GM23248 (cell line): ENCODE results near the gene TEAD1. TPM values are rescaled to one million over a fixed set of nuclear protein-coding genes. Genes with fewer than 3 reads are reported as not detected.

Source experiments
- DNase-seq: peaks from one replicate; pipeline ENCODE4 v3.0.0-alpha.2; 2015
- H2AFZ ChIP-seq: fragments of 200-600 bp; sonication (generic); 2 replicates; pipeline ENCODE4 v1.6.1; 2016; ENCODE audit warnings: antibody characterized with exemption
- H3F3A ChIP-seq: fragments of 200-600 bp; sonication (generic); 2 replicates; pipeline ENCODE4 v1.6.1; 2016; ENCODE audit warnings: mild to moderate bottlenecking, antibody characterized with exemption, mixed run types; ENCODE audit not compliant: insufficient read depth
- H3K27ac ChIP-seq: fragments of 200-600 bp; sonication (generic); 2 replicates; pipeline ENCODE4 v1.5.1; 2016; ENCODE audit warnings: mild to moderate bottlenecking
- H3K27me3 ChIP-seq: fragments of 200-600 bp; sonication (generic); replicated peaks from 2 replicates; pipeline ENCODE4 v1.6.1; 2016; ENCODE audit warnings: mild to moderate bottlenecking; ENCODE audit not compliant: insufficient read depth
- H3K36me3 ChIP-seq: fragments of 200-600 bp; sonication (generic); 2 replicates; pipeline ENCODE4 v1.6.1; 2016; ENCODE audit warnings: low read depth, mild to moderate bottlenecking
- H3K4me1 ChIP-seq: fragments of 200-600 bp; sonication (generic); 2 replicates; pipeline ENCODE4 v1.6.1; 2016; ENCODE audit warnings: mild to moderate bottlenecking; ENCODE audit not compliant: insufficient read depth
- H3K4me2 ChIP-seq: fragments of 200-600 bp; sonication (generic); one replicate; pipeline ENCODE4 v1.6.1; 2016; ENCODE audit warnings: mild to moderate bottlenecking; ENCODE audit not compliant: unreplicated experiment
- H3K4me3 ChIP-seq: fragments of 200-600 bp; sonication (generic); 2 replicates; pipeline ENCODE4 v1.5.1; 2016; ENCODE audit warnings: mild to moderate bottlenecking
- H3K79me2 ChIP-seq: fragments of 200-600 bp; sonication (generic); 2 replicates; pipeline ENCODE4 v1.6.1; 2016; ENCODE audit warnings: mild to moderate bottlenecking; ENCODE audit not compliant: insufficient read depth
- H3K9ac ChIP-seq: fragments of 200-600 bp; sonication (generic); 2 replicates; pipeline ENCODE4 v1.6.1; 2016; ENCODE audit warnings: mild to moderate bottlenecking
- H3K9me2 ChIP-seq: fragments of 200-600 bp; sonication (generic); 2 replicates; pipeline ENCODE4 v1.6.1; 2016; ENCODE audit warnings: mixed run types, mild to moderate bottlenecking, moderate library complexity; ENCODE audit not compliant: insufficient read depth
- H3K9me3 ChIP-seq: fragments of 200-600 bp; sonication (generic); one replicate; pipeline ENCODE4 v1.6.1; 2017; ENCODE audit warnings: low read depth
- H4K20me1 ChIP-seq: fragments of 200-600 bp; sonication (generic); 2 replicates; pipeline ENCODE4 v1.6.0; 2016; ENCODE audit not compliant: insufficient read depth
- EZH2 ChIP-seq: fragments of 200-600 bp; sonication (generic); IDR thresholded peaks from 2 replicates; pipeline ENCODE4 v1.6.1; 2018; ENCODE audit warnings: antibody characterized with exemption, mild to moderate bottlenecking; ENCODE audit not compliant: insufficient read depth, poor library complexity, severe bottlenecking
- EZH2phosphoT487 ChIP-seq: fragments of 200-600 bp; sonication (generic); IDR thresholded peaks from 2 replicates; pipeline ENCODE4 v1.6.1; 2018; ENCODE audit warnings: antibody characterized with exemption, moderate library complexity, mild to moderate bottlenecking, low read depth; ENCODE audit not compliant: insufficient read depth
- WGBS, 2 experiments: methylation state at CpG; one replicate each; pipeline ENCODE4 v1.1.6; 2015 to 2017; ENCODE audit warnings: low lambda C conversion rate in 2 of 2, low coverage in 1 of 2; ENCODE audit errors: missing lambda C conversion rate in 2 of 2; 5-methylcytosine and 5-hydroxymethylcytosine counted together
- in situ Hi-C: fragments of 300-500 bp; cut with MboI; formaldehyde crosslinking; loops from 2 replicates; pipeline ENCODE4 v1.15.0; 2020
- polyA plus RNA-seq: library from polyadenylated mRNA; unstranded; fragments of >200 nt; fragmentation: Nextera tagmentation; extraction: Ambion mirVana; gene quantifications from 2 replicates; pipeline ENCODE4 v1.2.1, GENCODE V29; 2016
- total RNA-seq: library from RNA; depleted of rRNA; stranded (reverse); fragments of >200 nt; shearing (Covaris generic); gene quantifications from 2 replicates; pipeline ENCODE4 v1.2.3, GENCODE V29; 2014

TEAD1 gene
- total and polyA plus RNA-seq, 2 experiments from 2014 or later, result 52.3 to 144 TPM

- H3K4me2 ChIP-seq, result peak overlapping the region; percentile 18
- no peaks in the 10 kb centered on the region for H3K9me3 ChIP-seq
- in situ Hi-C loops, result no loop called here
- H3K4me3 ChIP-seq, result no peak overlapping the region
- no peak overlapping the region for H3K9ac ChIP-seq
- WGBS, 2 experiments, result 67 to 68% methylated on average over 7 of the region's 7 CpGs
- H3F3A ChIP-seq, result peaks cover 46% of the 10 kb centered on the region
- H3K36me3 ChIP-seq, result no peaks in the 10 kb centered on the region
- TF ChIP-seq EZH2phosphoT487 (no peak), EZH2 (no peak)
- H3K4me1 ChIP-seq, result peaks cover 47% of the 10 kb centered on the region
- no peaks in the 10 kb centered on the region for H3K9me2 ChIP-seq
- peak; percentile 38 for DNase-seq
- peaks cover 100% of the 10 kb centered on the region for H3K79me2 ChIP-seq
- no peaks in the 10 kb centered on the region for H3K27me3 ChIP-seq
- peak overlapping the region; percentile 42 for H3K27ac ChIP-seq
- H4K20me1 ChIP-seq, result peaks cover 44% of the 10 kb centered on the region; the same call in 1 of the 2 replicates
- no peak overlapping the region for H2AFZ ChIP-seq
Measured at GRCh38 chr11:12803086-12803826, 129.0 kb downstream of the TEAD1 start.

GRCh38 chr11:12806113-12806512, 131.9 kb downstream of the TEAD1 start:
- peaks cover 51% of the 10 kb centered on the region for H3K4me1 ChIP-seq
- H3K9ac ChIP-seq, result no peak overlapping the region
- 92 to 100% methylated on average over 2 of the region's 2 CpGs for WGBS, 2 experiments
- no peaks in the 10 kb centered on the region for H3K27me3 ChIP-seq
- no peak overlapping the region for H3K4me3 ChIP-seq
- peaks cover 59% of the 10 kb centered on the region for H4K20me1 ChIP-seq
- H3K36me3 ChIP-seq, result no peaks in the 10 kb centered on the region
- in situ Hi-C loops, result no loop called here
- no peaks in the 10 kb centered on the region for H3K9me3 ChIP-seq
- H3K4me2 ChIP-seq, result no peak overlapping the region
- H3F3A ChIP-seq, result peaks cover 52% of the 10 kb centered on the region
- TF ChIP-seq EZH2, result no peak
- no peak for TF ChIP-seq EZH2phosphoT487
- no peak overlapping the region for H2AFZ ChIP-seq
- DNase-seq, result peak; percentile 33
- peaks cover 99% of the 10 kb centered on the region for H3K79me2 ChIP-seq
- no peaks in the 10 kb centered on the region for H3K9me2 ChIP-seq
- no peak overlapping the region for H3K27ac ChIP-seq

- peaks cover 99% of the 10 kb centered on the region for H3K79me2 ChIP-seq
- no peak overlapping the region for H3K4me3 ChIP-seq
- TF ChIP-seq EZH2phosphoT487 (no peak), EZH2 (no peak)
- H3K27me3 ChIP-seq, result no peaks in the 10 kb centered on the region
- H3K36me3 ChIP-seq, result no peaks in the 10 kb centered on the region
- H2AFZ ChIP-seq, result no peak overlapping the region
- H4K20me1 ChIP-seq, result peaks cover 57% of the 10 kb centered on the region
- no peaks in the 10 kb centered on the region for H3K9me3 ChIP-seq
- peaks cover 47% of the 10 kb centered on the region for H3F3A ChIP-seq
- no peak for DNase-seq
- no peak overlapping the region for H3K9ac ChIP-seq
- in situ Hi-C loops, result no loop called here
- no peak overlapping the region for H3K27ac ChIP-seq
- H3K4me2 ChIP-seq, result no peak overlapping the region
- 95 to 98% methylated on average over 6 of the region's 6 CpGs for WGBS, 2 experiments
- H3K4me1 ChIP-seq, result peaks cover 49% of the 10 kb centered on the region
- no peaks in the 10 kb centered on the region for H3K9me2 ChIP-seq
Measured at GRCh38 chr11:12807621-12808020, 133.4 kb downstream of the TEAD1 start.

- Histone ChIP-seq H2AFZ (no peak overlapping the region), H3F3A (peaks cover 38% of the 10 kb centered on the region), H3K9me3 (no peaks in the 10 kb centered on the region), H3K9me2 (no peaks in the 10 kb centered on the region), H3K9ac (no peak overlapping the region), H3K27me3 (no peaks in the 10 kb centered on the region), H3K4me1 (peaks cover 49% of the 10 kb centered on the region), H4K20me1 (peaks cover 53% of the 10 kb centered on the region), H3K4me2 (peak overlapping the region; percentile 54), H3K79me2 (peaks cover 99% of the 10 kb centered on the region), H3K36me3 (no peaks in the 10 kb centered on the region), H3K4me3 (no peak overlapping the region), H3K27ac (peak overlapping the region; percentile 44)
- TF ChIP-seq EZH2, result no peak
- no peak for TF ChIP-seq EZH2phosphoT487
- in situ Hi-C loops, result no loop called here
- peak; percentile 78 for DNase-seq
- WGBS, 2 experiments, result 27% methylated on average over 1 of the region's 1 CpG
Measured at GRCh38 chr11:12808519-12808918, 134.3 kb downstream of the TEAD1 start.
